ENCODE results near the gene LMCD1. TPM values are rescaled to one million over a fixed set of nuclear protein-coding genes. Genes with fewer than 3 reads are reported as not detected.

The LMCD1 gene
- total RNA-seq, 2 experiments from 2014 or later = 2.1 to 2.2 TPM

DNA sequence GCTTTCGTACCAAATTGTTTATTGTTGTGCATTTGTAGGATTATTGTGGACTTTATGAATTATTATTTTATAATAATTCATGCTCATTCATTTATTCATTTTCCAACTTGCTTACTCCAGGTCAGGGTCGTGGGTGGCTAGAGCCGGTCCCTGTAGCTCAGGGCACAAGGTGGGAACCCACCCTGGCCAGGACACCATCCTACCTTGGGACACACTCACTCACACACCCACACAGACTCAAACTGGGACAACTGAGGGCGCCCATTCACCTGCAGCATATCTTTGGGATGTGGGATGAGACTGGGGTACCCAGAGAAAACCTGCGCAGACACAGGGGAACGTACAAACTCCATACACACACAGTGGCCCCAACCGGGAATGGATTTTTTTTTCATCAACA is 102.4 kb downstream of the LMCD1 start:
- no peak overlapping the region for H3K27ac Mint-ChIP-seq
- TF ChIP-seq, protein P1, sequence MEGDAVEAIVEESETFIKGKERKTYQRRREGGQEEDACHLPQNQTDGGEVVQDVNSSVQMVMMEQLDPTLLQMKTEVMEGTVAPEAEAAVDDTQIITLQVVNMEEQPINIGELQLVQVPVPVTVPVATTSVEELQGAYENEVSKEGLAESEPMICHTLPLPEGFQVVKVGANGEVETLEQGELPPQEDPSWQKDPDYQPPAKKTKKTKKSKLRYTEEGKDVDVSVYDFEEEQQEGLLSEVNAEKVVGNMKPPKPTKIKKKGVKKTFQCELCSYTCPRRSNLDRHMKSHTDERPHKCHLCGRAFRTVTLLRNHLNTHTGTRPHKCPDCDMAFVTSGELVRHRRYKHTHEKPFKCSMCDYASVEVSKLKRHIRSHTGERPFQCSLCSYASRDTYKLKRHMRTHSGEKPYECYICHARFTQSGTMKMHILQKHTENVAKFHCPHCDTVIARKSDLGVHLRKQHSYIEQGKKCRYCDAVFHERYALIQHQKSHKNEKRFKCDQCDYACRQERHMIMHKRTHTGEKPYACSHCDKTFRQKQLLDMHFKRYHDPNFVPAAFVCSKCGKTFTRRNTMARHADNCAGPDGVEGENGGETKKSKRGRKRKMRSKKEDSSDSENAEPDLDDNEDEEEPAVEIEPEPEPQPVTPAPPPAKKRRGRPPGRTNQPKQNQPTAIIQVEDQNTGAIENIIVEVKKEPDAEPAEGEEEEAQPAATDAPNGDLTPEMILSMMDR (IDR thresholded peaks at IDR 0.05) = no peak
- DNase-seq (no peak), ATAC-seq (no peak)
- no peaks in the 10 kb centered on the region for H3K27me3 Mint-ChIP-seq
- intact Hi-C loops (cut with micrococcal nuclease) = no loop called here
- H3K4me3 Mint-ChIP-seq = no peak overlapping the region
- POLR2A ChIA-PET = no interaction called here
- CTCF ChIA-PET = no interaction called here
- no peaks in the 10 kb centered on the region for H3K9me3 Mint-ChIP-seq
- H3K4me1 Mint-ChIP-seq (ENCODE audit: low read depth) = no peaks in the 10 kb centered on the region
- H3K36me3 Mint-ChIP-seq (ENCODE audit: low read depth) = no peaks in the 10 kb centered on the region

DNA sequence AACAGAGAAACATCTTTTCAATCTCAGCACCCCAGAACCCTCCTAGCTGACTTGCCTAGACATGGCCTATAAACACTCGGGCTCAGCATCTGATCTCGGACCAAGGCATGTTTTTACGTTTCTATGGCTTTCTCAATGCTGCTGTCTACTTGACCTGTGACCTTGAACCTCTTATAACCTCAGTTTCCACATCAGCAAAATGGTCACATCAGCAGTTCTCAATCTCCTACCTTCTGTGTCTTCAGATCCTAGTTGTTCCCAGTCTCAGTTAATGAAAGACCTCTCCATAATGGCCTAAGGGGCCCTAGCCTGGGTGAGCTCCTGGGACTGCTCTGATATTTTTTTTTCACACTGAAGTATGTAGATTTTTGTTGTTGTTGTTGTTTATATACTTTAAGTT is 103.4 kb downstream of the LMCD1 start:
- Mint-ChIP-seq H3K27me3 (peaks cover under 1% of the 10 kb centered on the region), H3K4me3 (no peak overlapping the region), H3K9me3 (no peaks in the 10 kb centered on the region), H3K36me3 (ENCODE audit: low read depth) (no peaks in the 10 kb centered on the region), H3K27ac (no peak overlapping the region), H3K4me1 (ENCODE audit: low read depth) (no peaks in the 10 kb centered on the region)
- TF ChIP-seq, protein P1 (IDR thresholded peaks at IDR 0.05) = no peak
- intact Hi-C loops (cut with micrococcal nuclease) = no loop called here
- ATAC-seq = no peak
- ChIA-PET CTCF (no interaction called here), POLR2A (no interaction called here)
- no peak for DNase-seq

DNA sequence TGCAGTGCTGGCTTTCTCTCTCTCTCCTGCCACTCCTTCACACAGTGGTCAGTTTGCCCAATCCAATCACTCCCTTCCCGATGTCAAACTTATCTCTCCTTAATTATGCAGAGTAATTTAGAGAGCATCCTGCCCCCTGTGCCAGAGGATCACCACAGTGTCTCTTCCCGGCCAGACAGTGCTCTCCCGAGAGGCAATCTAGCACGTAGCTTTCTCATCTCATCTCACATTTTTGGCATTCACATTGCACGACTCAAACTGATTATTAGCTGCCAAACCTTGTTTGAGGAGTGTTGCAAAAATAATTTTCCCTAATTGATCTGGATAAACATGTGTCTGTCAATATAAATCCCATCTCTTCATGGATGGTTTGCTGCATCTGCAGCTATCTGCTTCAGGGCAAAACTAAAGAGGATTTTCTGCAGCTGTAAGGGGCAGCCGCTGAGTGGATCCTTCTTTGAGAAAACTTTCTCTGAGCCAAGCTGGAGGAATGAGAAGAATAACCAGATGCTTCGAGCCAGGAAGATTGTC is 105.1 kb downstream of the LMCD1 start:
- TF ChIP-seq, protein P1 (IDR thresholded peaks at IDR 0.05) = no peak
- CTCF ChIA-PET = no interaction called here

DNA sequence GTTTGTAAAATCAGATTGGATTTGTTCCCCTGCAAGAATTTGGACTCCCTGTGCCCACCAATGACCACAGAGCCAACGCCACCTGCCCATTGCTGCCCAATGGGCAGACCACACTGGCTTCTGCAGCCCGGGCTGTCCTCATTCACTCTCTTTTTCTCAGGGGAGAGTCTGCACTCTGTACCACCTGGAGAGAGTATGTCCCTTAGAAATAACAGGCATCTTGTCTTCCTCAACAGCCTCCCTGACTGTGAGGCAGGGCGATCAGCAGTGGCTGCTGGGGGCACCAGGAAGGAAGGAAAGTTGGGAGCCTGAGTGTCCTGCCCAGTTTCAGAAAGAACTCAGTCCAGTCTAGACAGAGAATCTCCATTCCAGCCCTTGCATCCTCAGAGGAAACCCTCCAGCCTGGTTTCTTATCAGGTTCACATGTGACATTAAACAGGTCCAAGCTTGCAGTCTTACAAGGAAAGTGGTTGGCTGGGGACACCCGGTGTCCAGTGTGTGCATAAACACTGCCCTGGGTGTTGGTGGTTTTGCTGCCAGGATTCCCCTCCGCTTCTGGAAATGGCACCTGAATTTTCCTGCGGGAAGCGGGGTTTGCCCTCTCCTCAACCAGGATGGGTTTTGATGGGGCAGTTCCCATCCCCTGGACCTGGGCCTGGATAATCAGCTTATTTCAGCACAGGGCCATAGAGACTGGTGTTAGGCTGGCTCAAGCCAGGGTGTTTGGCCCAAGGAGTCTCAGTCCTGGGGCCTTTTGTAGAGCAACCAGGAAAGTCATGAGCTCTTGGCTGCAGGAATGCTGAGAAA is 105.8 kb downstream of the LMCD1 start:
- intact Hi-C loops (cut with micrococcal nuclease) = no loop called here

More for the DNA sequence above, 105.1 kb downstream of the LMCD1 start:
- DNase-seq (no peak), ATAC-seq (no peak)
- Mint-ChIP-seq H3K27ac (no peak overlapping the region), H3K4me1 (ENCODE audit: low read depth) (no peaks in the 10 kb centered on the region), H3K27me3 (peaks cover 2% of the 10 kb centered on the region), H3K9me3 (peaks cover 1% of the 10 kb centered on the region), H3K4me3 (no peak overlapping the region), H3K36me3 (ENCODE audit: low read depth) (no peaks in the 10 kb centered on the region)
- intact Hi-C loops (cut with micrococcal nuclease) = no loop called here
- POLR2A ChIA-PET = no interaction called here

More for the DNA sequence above, 105.8 kb downstream of the LMCD1 start:
- Mint-ChIP-seq H3K36me3 (ENCODE audit: low read depth) (no peaks in the 10 kb centered on the region), H3K4me1 (ENCODE audit: low read depth) (no peaks in the 10 kb centered on the region), H3K27me3 (peaks cover 2% of the 10 kb centered on the region), H3K4me3 (no peak overlapping the region), H3K9me3 (peaks cover 1% of the 10 kb centered on the region), H3K27ac (no peak overlapping the region)
- ATAC-seq (no peak), DNase-seq (no peak)
- TF ChIP-seq, protein P1 (IDR thresholded peaks at IDR 0.05) = no peak
- POLR2A ChIA-PET = no interaction called here
- CTCF ChIA-PET = no interaction called here
